ENCODE results near the gene XKR3.
"Not testable (repeated sequence)": the region's sequence is repeated elsewhere in the genome, so short reads cannot be mapped to it uniquely, and the experiment has no call there.

XKR3 gene

DNA sequence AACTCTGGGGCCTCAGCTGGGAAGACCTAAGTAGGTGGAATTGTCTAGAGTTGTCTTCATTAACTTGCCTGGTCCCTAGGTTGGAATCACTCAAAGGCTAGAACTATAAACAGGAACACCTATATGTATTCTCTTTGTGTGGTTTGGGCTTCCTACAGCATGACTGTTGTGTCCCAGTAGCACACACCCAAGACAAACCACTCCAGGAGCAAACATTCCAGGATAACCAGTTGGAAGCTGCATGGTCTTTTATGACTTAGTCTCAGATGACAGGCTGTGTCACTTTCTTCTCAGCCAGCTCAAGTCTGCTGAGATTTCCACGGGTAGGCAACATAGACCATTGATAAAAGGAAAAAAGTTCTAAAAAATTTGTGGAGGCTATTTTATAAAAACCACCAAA is 90.9 kb downstream of the XKR3 start:
- not testable (repeated sequence) for DNase-seq
